GM23338 (cell line): Measurements from ENCODE around the gene RPS15. TPM values are rescaled to one million over a fixed set of nuclear protein-coding genes. Genes with fewer than 3 reads are reported as not detected.

Experiments
- ATAC-seq: fragments of 200-7000 bp; cut with Tn5 transposase; 3 replicates; pipeline ENCODE4 v1.9.1; 2020
- DNase-seq: peaks from one replicate; pipeline ENCODE4 v3.0.0-alpha.2; 2015; ENCODE audit warnings: low spot score
- H2AFZ ChIP-seq: fragments of 200-600 bp; sonication (generic); 2 replicates; pipeline ENCODE4 v1.8.0; 2016; ENCODE audit warnings: antibody characterized with exemption, mild to moderate bottlenecking, moderate library complexity
- H3F3A ChIP-seq: fragments of 200-600 bp; sonication (generic); replicated peaks from 2 replicates; pipeline ENCODE4 v1.8.0; 2017; ENCODE audit warnings: antibody characterized with exemption, mixed run types, low read depth
- H3K27ac ChIP-seq: fragments of 200-600 bp; sonication (generic); 2 replicates; pipeline ENCODE4 v1.6.1; 2016; ENCODE audit warnings: low read depth
- H3K27me3 ChIP-seq: fragments of 200-600 bp; sonication (generic); 2 replicates; pipeline ENCODE4 v1.8.0; 2016; ENCODE audit warnings: mild to moderate bottlenecking, mixed run types, moderate library complexity; ENCODE audit not compliant: insufficient read depth
- H3K36me3 ChIP-seq: fragments of 200-600 bp; sonication (generic); 2 replicates; pipeline ENCODE4 v1.8.0; 2016; ENCODE audit warnings: mild to moderate bottlenecking; ENCODE audit not compliant: insufficient read depth
- H3K4me1 ChIP-seq: fragments of 200-600 bp; sonication (generic); 2 replicates; pipeline ENCODE4 v1.8.0; 2016; ENCODE audit warnings: mild to moderate bottlenecking, moderate library complexity; ENCODE audit not compliant: insufficient read depth
- H3K4me2 ChIP-seq: fragments of 200-600 bp; sonication (generic); 2 replicates; pipeline ENCODE4 v1.7.1; 2017; ENCODE audit warnings: mixed run types
- H3K4me3 ChIP-seq: fragments of 200-600 bp; sonication (generic); 2 replicates; pipeline ENCODE4 v1.6.1; 2016; ENCODE audit warnings: mixed run types
- H3K79me2 ChIP-seq: fragments of 200-600 bp; sonication (generic); replicated peaks from 2 replicates; pipeline ENCODE4 v1.8.0; 2017; ENCODE audit warnings: mild to moderate bottlenecking; ENCODE audit not compliant: insufficient read depth
- H3K9me2 ChIP-seq: fragments of 200-600 bp; sonication (generic); 2 replicates; pipeline ENCODE4 v1.8.0; 2017; ENCODE audit not compliant: insufficient read depth
- H4K20me1 ChIP-seq: fragments of 200-600 bp; sonication (generic); replicated peaks from 2 replicates; pipeline ENCODE4 v1.8.0; 2017; ENCODE audit warnings: mild to moderate bottlenecking; ENCODE audit not compliant: insufficient read depth
- H3K27ac Mint-ChIP-seq: 2 replicates; pipeline ENCODE4 v1.8.0; 2020; ENCODE audit warnings: inconsistent platforms, mild to moderate bottlenecking, moderate library complexity, mixed read lengths
- H3K27me3 Mint-ChIP-seq: 3 replicates; pipeline ENCODE4 v1.8.0; 2022; ENCODE audit warnings: low read depth, mild to moderate bottlenecking, moderate library complexity, mixed read lengths, inconsistent platforms; ENCODE audit not compliant: insufficient read depth, poor library complexity
- H3K36me3 Mint-ChIP-seq: 3 replicates; pipeline ENCODE4 v1.8.0; 2021; ENCODE audit warnings: low read depth, mild to moderate bottlenecking, inconsistent platforms, moderate library complexity, mixed read lengths
- H3K4me1 Mint-ChIP-seq: 3 replicates; pipeline ENCODE4 v1.8.0; 2020; ENCODE audit warnings: mild to moderate bottlenecking, inconsistent platforms, mixed read lengths
- H3K4me3 Mint-ChIP-seq: 3 replicates; pipeline ENCODE4 v1.8.0; 2021; ENCODE audit warnings: moderate library complexity, mild to moderate bottlenecking, inconsistent platforms, mixed read lengths
- H3K9me3 Mint-ChIP-seq: 3 replicates; pipeline ENCODE4 v1.8.0; 2020; ENCODE audit warnings: moderate library complexity, mild to moderate bottlenecking, inconsistent platforms, mixed read lengths
- CREB1 ChIP-seq: fragments of 250-450 bp; sonication (Bioruptor Pico); IDR thresholded peaks from 2 replicates; pipeline ENCODE4 v1.5.0; 2020; ENCODE audit warnings: low read depth, mild to moderate bottlenecking, moderate library complexity
- CTCF ChIP-seq, 2 experiments: fragments of 200-600 bp in 1 of 2; sonication (generic) in 1 of 2; conservative IDR thresholded peaks; 2 replicates each; pipeline versions ENCODE4 v1.5.1 to v1.6.1; 2016 to 2017; ENCODE audit warnings: antibody characterized with exemption in 2 of 2, low read depth in 2 of 2, mild to moderate bottlenecking in 2 of 2, moderate library complexity in 1 of 2
- ETS1 ChIP-seq: IDR thresholded peaks from 2 replicates; pipeline ENCODE4 v1.6.1; 2016; ENCODE audit warnings: antibody characterized with exemption
- EZH2phosphoT487 ChIP-seq: fragments of 200-600 bp; sonication (generic); IDR thresholded peaks from one replicate; pipeline ENCODE4 v1.8.1; 2018; ENCODE audit warnings: antibody characterized with exemption; ENCODE audit not compliant: unreplicated experiment
- JUNB ChIP-seq: IDR thresholded peaks from one replicate; pipeline ENCODE4 v1.6.1; 2016; ENCODE audit warnings: antibody characterized with exemption; ENCODE audit not compliant: unreplicated experiment
- NANOG ChIP-seq: IDR thresholded peaks from 2 replicates; pipeline ENCODE4 v1.6.1; 2016; ENCODE audit warnings: antibody characterized with exemption, borderline replicate concordance
- POLR2AphosphoS5 ChIP-seq: IDR thresholded peaks from 2 replicates; pipeline ENCODE4 v1.6.1; 2016; ENCODE audit warnings: antibody characterized with exemption, low read depth
- ZNF331 ChIP-seq: fragments of 250-450 bp; sonication (Bioruptor Pico); IDR thresholded peaks from 2 replicates; pipeline ENCODE4 v1.5.0; 2020; ENCODE audit warnings: low read depth, mild to moderate bottlenecking, moderate library complexity
- polyA plus RNA-seq: library from polyadenylated mRNA; unstranded; fragments of >200 nt; fragmentation: Nextera tagmentation; extraction: Ambion mirVana; gene quantifications from 2 replicates; pipeline ENCODE4 v1.2.1, GENCODE V29; 2016
- total RNA-seq: library from RNA; depleted of rRNA; stranded (reverse); fragments of >200 nt; shearing (Covaris generic); gene quantifications from 2 replicates; pipeline ENCODE4 v1.2.3, GENCODE V29; 2014

Gene RPS15
- total and polyA plus RNA-seq, 2 experiments from 2014 or later, result 2,953 to 3,861 TPM

GRCh38 chr19:1473085-1473851, 35.1 kb downstream of the RPS15 start:
- no peak overlapping the region for H3K27ac ChIP-seq
- H2AFZ ChIP-seq, result no peak overlapping the region
- no peak for ATAC-seq
- H3F3A ChIP-seq, result peaks cover 24% of the 10 kb centered on the region
- H3K27me3 ChIP-seq, result peaks cover 49% of the 10 kb centered on the region
- H3K36me3 Mint-ChIP-seq, result peaks cover 6% of the 10 kb centered on the region; the same call in 2 of the 3 replicates
- H3K9me3 Mint-ChIP-seq, result 0 out of 3 replicates have a peak, but pooled peaks cover 3% of the 10 kb centered on the region
- H3K79me2 ChIP-seq, result peaks cover 16% of the 10 kb centered on the region
- H3K4me3 Mint-ChIP-seq, result no peak overlapping the region
- no peak for DNase-seq
- no peak overlapping the region for H3K4me2 ChIP-seq
- no peaks in the 10 kb centered on the region for H3K9me2 ChIP-seq
- 0 out of 2 replicates have a peak, but pooled peaks cover 5% of the 10 kb centered on the region for H3K36me3 ChIP-seq
- peak; percentile 31; the same call in 1 of the 2 replicates for TF ChIP-seq POLR2AphosphoS5
- TF ChIP-seq CREB1 (CRISPR knock-in tag), result no peak
- no peak for TF ChIP-seq ETS1
- no peak for TF ChIP-seq ZNF331 (CRISPR knock-in tag)
- no peak for TF ChIP-seq EZH2phosphoT487
- no peak for TF ChIP-seq NANOG
- H3K4me1 Mint-ChIP-seq, result peaks cover 10% of the 10 kb centered on the region; the same call in 2 of the 3 replicates
- no peak overlapping the region for H3K4me3 ChIP-seq
- peaks cover 41% of the 10 kb centered on the region for H3K27me3 Mint-ChIP-seq
- peaks cover 9% of the 10 kb centered on the region; the same call in 1 of the 2 replicates for H3K4me1 ChIP-seq
- no peak overlapping the region for H3K27ac Mint-ChIP-seq
- peaks cover 30% of the 10 kb centered on the region for H4K20me1 ChIP-seq

GRCh38 chr19:1474011-1474764, 36.0 kb downstream of the RPS15 start:
- Histone ChIP-seq H4K20me1 (peaks cover 30% of the 10 kb centered on the region), H3F3A (peaks cover 23% of the 10 kb centered on the region), H3K36me3 (0 out of 2 replicates have a peak, but pooled peaks cover 5% of the 10 kb centered on the region), H3K4me1 (peaks cover 10% of the 10 kb centered on the region; the same call in 1 of the 2 replicates), H3K4me3 (no peak overlapping the region), H3K79me2 (peaks cover 19% of the 10 kb centered on the region), H3K9me2 (no peaks in the 10 kb centered on the region), H3K4me2 (no peak overlapping the region), H2AFZ (no peak overlapping the region), H3K27ac (no peak overlapping the region), H3K27me3 (peaks cover 40% of the 10 kb centered on the region)
- peaks cover 6% of the 10 kb centered on the region; the same call in 2 of the 3 replicates for H3K36me3 Mint-ChIP-seq
- peaks cover 37% of the 10 kb centered on the region for H3K27me3 Mint-ChIP-seq
- DNase-seq, result no peak
- 0 out of 3 replicates have a peak, but pooled peaks cover 3% of the 10 kb centered on the region for H3K9me3 Mint-ChIP-seq
- TF ChIP-seq CTCF (conservative IDR thresholded peaks at IDR 0.05; ENCODE audit: low read depth in 2 of 2) (no peak), JUNB (no peak), POLR2AphosphoS5 (no peak)
- H3K27ac Mint-ChIP-seq, result no peak overlapping the region
- H3K4me1 Mint-ChIP-seq, result peaks cover 10% of the 10 kb centered on the region; the same call in 2 of the 3 replicates
- H3K4me3 Mint-ChIP-seq, result no peak overlapping the region
- no peak for ATAC-seq
